GM19035 (cell line): ENCODE measurements around the gene PDE4B.

ENCODE experiments used
- ATAC-seq: cut with Tn5 transposase; IDR thresholded peaks from one replicate; pipeline ENCODE4 v1.9.1; 2021; ENCODE audit not compliant: unreplicated experiment

Gene PDE4B

GRCh38 chr1:65792669-65793358, at the start of gene PDE4B:
PDE4B (plus strand) TSS chr1:65792895.
- ATAC-seq = no peak

- ATAC-seq = no peak
Measured at GRCh38 chr1:65744731-65745130, 48.0 kb upstream of the PDE4B start.

GRCh38 chr1:65751961-65752360, 40.7 kb upstream of the PDE4B start:
- no peak for ATAC-seq

GRCh38 chr1:65756616-65757015, 36.1 kb upstream of the PDE4B start:
- ATAC-seq = no peak

- ATAC-seq = no peak
Measured at GRCh38 chr1:65757531-65757930, 35.2 kb upstream of the PDE4B start.

GRCh38 chr1:65758128-65758527, 34.6 kb upstream of the PDE4B start:
- no peak for ATAC-seq

- no peak for ATAC-seq
Measured at GRCh38 chr1:65759516-65759915, 33.2 kb upstream of the PDE4B start.

- peak; percentile 60 for ATAC-seq
Measured at GRCh38 chr1:65762081-65762862, 30.4 kb upstream of the PDE4B start.

- no peak for ATAC-seq
Measured at GRCh38 chr1:65764052-65764451, 28.6 kb upstream of the PDE4B start.

GRCh38 chr1:65765631-65766030, 27.1 kb upstream of the PDE4B start:
- no peak for ATAC-seq

GRCh38 chr1:65769636-65770035, 23.1 kb upstream of the PDE4B start:
- ATAC-seq = no peak

- ATAC-seq = no peak
Measured at GRCh38 chr1:65772607-65773006, 20.1 kb upstream of the PDE4B start.

GRCh38 chr1:65773391-65774123, 19.1 kb upstream of the PDE4B start:
- ATAC-seq = no peak

GRCh38 chr1:65788762-65789161, 3.9 kb upstream of the PDE4B start:
- ATAC-seq = no peak

GRCh38 chr1:65791396-65791795, 1.3 kb upstream of the PDE4B start:
- ATAC-seq = no peak

GRCh38 chr1:65791801-65792668, 660 bp upstream of the PDE4B start:
- ATAC-seq = no peak

- no peak for ATAC-seq
Measured at GRCh38 chr1:65793359-65793732, 651 bp downstream of the PDE4B start.

- no peak for ATAC-seq
Measured at GRCh38 chr1:65795311-65795710, 2.6 kb downstream of the PDE4B start.

- ATAC-seq = no peak
Measured at GRCh38 chr1:65799601-65800000, 6.9 kb downstream of the PDE4B start.

GRCh38 chr1:65804584-65804983, 11.9 kb downstream of the PDE4B start:
- ATAC-seq = no peak

- ATAC-seq = peak; percentile 99
Measured at GRCh38 chr1:65812065-65812464, 19.4 kb downstream of the PDE4B start.
